PC-9 (cell line): ENCODE results near the gene SLC8A1. TPM values are rescaled to one million over a fixed set of nuclear protein-coding genes. Genes with fewer than 3 reads are reported as not detected.

ENCODE experiments used
- BruUV-seq: library from RNA; stranded (reverse); fragments of 400-500 nt; replicated peaks from 2 replicates; lab custom pipeline; 2021; lab: Mats Ljungman, UMichigan
- CTCF ChIA-PET: fragments of 300-600 bp; sonication (Branson Sonifier 250); formaldehyde crosslinking; loops from one replicate; lab custom pipeline; 2022; ENCODE audit warnings: antibody characterized with exemption; lab: Charles Lee
- POLR2A ChIA-PET: fragments of 300-600 bp; sonication (Branson Sonifier 250); formaldehyde crosslinking; loops from one replicate; lab custom pipeline; 2022; ENCODE audit warnings: antibody characterized with exemption; ENCODE audit not compliant: unreplicated experiment; lab: Charles Lee
- DNase-seq, 2 experiments: peaks; one replicate each; pipeline versions ENCODE4 v3.0.0 to v3.0.0-alpha.2; 2015 to 2022; ENCODE audit warnings: mixed read lengths in 1 of 2
- H2AFZ ChIP-seq: fragments of 200-600 bp; sonication (generic); 2 replicates; pipeline ENCODE4 v1.8.1; 2017; ENCODE audit warnings: antibody characterized with exemption
- H3F3A ChIP-seq: fragments of 200-600 bp; sonication (generic); 2 replicates; pipeline ENCODE4 v1.8.1; 2017; ENCODE audit warnings: antibody characterized with exemption, mild to moderate bottlenecking, low read depth; ENCODE audit not compliant: insufficient read depth
- H3K27ac ChIP-seq: fragments of 200-600 bp; sonication (generic); 2 replicates; pipeline ENCODE4 v1.6.1; 2016; ENCODE audit warnings: mixed run types
- H3K27me3 ChIP-seq: fragments of 200-600 bp; sonication (generic); 2 replicates; pipeline ENCODE4 v1.6.1; 2016; ENCODE audit warnings: low read depth, mixed run types; ENCODE audit not compliant: insufficient read depth
- H3K36me3 ChIP-seq: fragments of 200-600 bp; sonication (generic); 2 replicates; pipeline ENCODE4 v1.6.1; 2016; ENCODE audit warnings: low read depth, mixed run types
- H3K4me1 ChIP-seq: fragments of 200-600 bp; sonication (generic); replicated peaks from 2 replicates; pipeline ENCODE4 v1.6.1; 2016; ENCODE audit warnings: mixed run types; ENCODE audit not compliant: insufficient read depth
- H3K4me2 ChIP-seq: fragments of 200-600 bp; sonication (generic); 2 replicates; pipeline ENCODE4 v1.6.1; 2017; ENCODE audit warnings: mixed run types
- H3K4me3 ChIP-seq: fragments of 200-600 bp; sonication (generic); 2 replicates; pipeline ENCODE4 v1.6.1; 2016; ENCODE audit warnings: mixed run types
- H3K79me2 ChIP-seq: fragments of 200-600 bp; sonication (generic); 2 replicates; pipeline ENCODE4 v1.6.1; 2017; ENCODE audit warnings: low read depth, mixed run types
- H3K9me2 ChIP-seq: fragments of 200-600 bp; sonication (generic); 2 replicates; pipeline ENCODE4 v1.8.1; 2017; ENCODE audit warnings: mild to moderate bottlenecking; ENCODE audit not compliant: insufficient read depth
- H3K9me3 ChIP-seq: fragments of 200-600 bp; sonication (generic); 2 replicates; pipeline ENCODE4 v1.8.1; 2016; ENCODE audit warnings: low read depth; ENCODE audit not compliant: insufficient read depth
- H4K20me1 ChIP-seq: fragments of 200-600 bp; sonication (generic); 2 replicates; pipeline ENCODE4 v1.8.1; 2017; ENCODE audit not compliant: insufficient read depth
- EZH2 ChIP-seq: fragments of 200-600 bp; sonication (generic); IDR thresholded peaks from 2 replicates; pipeline ENCODE4 v1.8.0; 2017; ENCODE audit warnings: antibody characterized with exemption, low read depth
- intact Hi-C: fragments of 100-400 bp; cut with micrococcal nuclease; formaldehyde crosslinking; loops from one replicate; pipeline ENCODE4 v1.10.0; 2022; ENCODE audit not compliant: unreplicated experiment
- total RNA-seq: library from RNA; stranded (reverse); gene quantifications from 2 replicates; pipeline ENCODE4 v1.2.3, GENCODE V29; 2021
- TF ChIP-seq, protein P1 (sequence below): fragments of 200-600 bp; sonication (generic); conservative IDR thresholded peaks from 2 replicates; pipeline ENCODE4 v1.6.1; 2017; ENCODE audit warnings: mixed run types, antibody characterized with exemption, mild to moderate bottlenecking, moderate library complexity

Gene SLC8A1
- total RNA-seq, 1 experiment from 2014 or later = 13.5 TPM

DNA sequence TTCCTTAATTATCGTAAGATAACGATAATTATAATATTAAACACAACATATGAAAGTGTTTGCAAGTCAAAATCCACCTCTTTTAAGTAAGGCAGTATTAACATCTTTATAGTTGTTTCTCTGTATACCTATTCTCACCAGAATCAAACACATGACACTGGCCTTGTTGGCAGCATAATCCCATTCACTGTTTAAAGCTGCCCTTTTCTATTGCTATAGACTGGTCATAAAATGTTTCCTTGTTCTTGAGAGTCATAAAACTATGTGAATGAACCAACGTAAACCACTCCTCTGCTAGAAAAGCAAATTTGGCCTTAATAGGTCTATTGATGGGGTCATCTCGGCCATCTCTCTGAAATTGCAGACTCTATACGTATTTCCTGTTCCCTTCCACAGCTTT is 293.1 kb downstream of the SLC8A1 start:
- Histone ChIP-seq H3K4me2 (no peak overlapping the region), H4K20me1 (no peaks in the 10 kb centered on the region), H3K9me3 (no peaks in the 10 kb centered on the region), H3K36me3 (no peaks in the 10 kb centered on the region), H3K9me2 (no peaks in the 10 kb centered on the region), H3K4me3 (no peak overlapping the region), H3K79me2 (no peaks in the 10 kb centered on the region), H3K27me3 (no peaks in the 10 kb centered on the region), H3K4me1 (peaks cover under 1% of the 10 kb centered on the region; the same call in 1 of the 2 replicates), H2AFZ (no peak overlapping the region), H3F3A (no peaks in the 10 kb centered on the region), H3K27ac (no peak overlapping the region)
- TF ChIP-seq, protein P1, sequence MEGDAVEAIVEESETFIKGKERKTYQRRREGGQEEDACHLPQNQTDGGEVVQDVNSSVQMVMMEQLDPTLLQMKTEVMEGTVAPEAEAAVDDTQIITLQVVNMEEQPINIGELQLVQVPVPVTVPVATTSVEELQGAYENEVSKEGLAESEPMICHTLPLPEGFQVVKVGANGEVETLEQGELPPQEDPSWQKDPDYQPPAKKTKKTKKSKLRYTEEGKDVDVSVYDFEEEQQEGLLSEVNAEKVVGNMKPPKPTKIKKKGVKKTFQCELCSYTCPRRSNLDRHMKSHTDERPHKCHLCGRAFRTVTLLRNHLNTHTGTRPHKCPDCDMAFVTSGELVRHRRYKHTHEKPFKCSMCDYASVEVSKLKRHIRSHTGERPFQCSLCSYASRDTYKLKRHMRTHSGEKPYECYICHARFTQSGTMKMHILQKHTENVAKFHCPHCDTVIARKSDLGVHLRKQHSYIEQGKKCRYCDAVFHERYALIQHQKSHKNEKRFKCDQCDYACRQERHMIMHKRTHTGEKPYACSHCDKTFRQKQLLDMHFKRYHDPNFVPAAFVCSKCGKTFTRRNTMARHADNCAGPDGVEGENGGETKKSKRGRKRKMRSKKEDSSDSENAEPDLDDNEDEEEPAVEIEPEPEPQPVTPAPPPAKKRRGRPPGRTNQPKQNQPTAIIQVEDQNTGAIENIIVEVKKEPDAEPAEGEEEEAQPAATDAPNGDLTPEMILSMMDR = no peak
- TF ChIP-seq EZH2 = no peak
- BruUV-seq = no TSS peak
- intact Hi-C loops = no loop called here
- DNase-seq = no peak
- ChIA-PET POLR2A (no interaction called here), CTCF (no interaction called here)

DNA sequence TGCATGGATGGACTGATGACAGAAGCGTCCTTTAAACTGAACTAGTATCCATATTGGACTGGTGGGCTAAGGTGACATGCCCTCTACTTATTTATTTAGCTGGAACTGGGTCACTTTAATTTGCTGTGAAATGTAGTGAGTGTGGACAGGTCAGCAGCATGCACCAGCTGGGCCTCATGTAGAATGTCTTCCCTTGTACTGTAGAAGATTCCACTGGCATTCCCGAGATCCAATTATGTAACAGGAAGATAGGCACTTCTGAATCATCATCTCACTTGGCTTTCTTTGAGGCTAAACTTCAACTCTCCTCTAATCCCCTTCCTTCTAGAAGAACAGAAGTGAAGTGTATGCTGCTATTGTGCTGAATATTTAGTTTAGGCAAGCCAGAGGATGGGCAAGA is 296.2 kb downstream of the SLC8A1 start:
- H4K20me1 ChIP-seq = no peaks in the 10 kb centered on the region
- H3K4me1 ChIP-seq = peaks cover 8% of the 10 kb centered on the region
- H3K4me2 ChIP-seq = no peak overlapping the region
- H3F3A ChIP-seq = no peaks in the 10 kb centered on the region
- H3K9me2 ChIP-seq = no peaks in the 10 kb centered on the region
- intact Hi-C loops = no loop called here
- POLR2A ChIA-PET = no interaction called here
- CTCF ChIA-PET = no interaction called here
- no TSS peak for BruUV-seq
- no peak for DNase-seq
- no peaks in the 10 kb centered on the region for H3K36me3 ChIP-seq
- no peaks in the 10 kb centered on the region for H3K9me3 ChIP-seq
- H3K27ac ChIP-seq = no peak overlapping the region
- no peak overlapping the region for H2AFZ ChIP-seq
- H3K27me3 ChIP-seq = no peaks in the 10 kb centered on the region
- H3K79me2 ChIP-seq = no peaks in the 10 kb centered on the region
- H3K4me3 ChIP-seq = no peak overlapping the region
- TF ChIP-seq EZH2 = no peak
- TF ChIP-seq, protein P1 = no peak

GRCh38 chr2:40150266-40150665 is 301.6 kb downstream of the SLC8A1 start:
- no peaks in the 10 kb centered on the region for H3K79me2 ChIP-seq
- no peaks in the 10 kb centered on the region for H3K9me3 ChIP-seq
- no peak for TF ChIP-seq EZH2
- TF ChIP-seq, protein P1 = no peak
- H3K4me3 ChIP-seq = no peak overlapping the region
- no peaks in the 10 kb centered on the region for H3K9me2 ChIP-seq
- H3K36me3 ChIP-seq = no peaks in the 10 kb centered on the region
- peaks cover 8% of the 10 kb centered on the region for H3K4me1 ChIP-seq
- H3F3A ChIP-seq = no peaks in the 10 kb centered on the region
- ChIA-PET CTCF (no interaction called here), POLR2A (interaction anchor here (0.7 kb wide), 1 partner anchor 561 kb away, joined by 7 read pairs; no protein-coding TSS in a partner anchor)
- H3K27ac ChIP-seq = no peak overlapping the region
- no peak overlapping the region for H3K4me2 ChIP-seq
- intact Hi-C loops = no loop called here
- H2AFZ ChIP-seq = 0 out of 2 replicates have a peak overlapping the region, but pooled peaks have one; percentile 18
- no peak for DNase-seq
- no peaks in the 10 kb centered on the region for H3K27me3 ChIP-seq
- no peaks in the 10 kb centered on the region for H4K20me1 ChIP-seq
- no TSS peak for BruUV-seq
